ENCODE measurements around the gene DENND1C.

The DENND1C gene

DNA sequence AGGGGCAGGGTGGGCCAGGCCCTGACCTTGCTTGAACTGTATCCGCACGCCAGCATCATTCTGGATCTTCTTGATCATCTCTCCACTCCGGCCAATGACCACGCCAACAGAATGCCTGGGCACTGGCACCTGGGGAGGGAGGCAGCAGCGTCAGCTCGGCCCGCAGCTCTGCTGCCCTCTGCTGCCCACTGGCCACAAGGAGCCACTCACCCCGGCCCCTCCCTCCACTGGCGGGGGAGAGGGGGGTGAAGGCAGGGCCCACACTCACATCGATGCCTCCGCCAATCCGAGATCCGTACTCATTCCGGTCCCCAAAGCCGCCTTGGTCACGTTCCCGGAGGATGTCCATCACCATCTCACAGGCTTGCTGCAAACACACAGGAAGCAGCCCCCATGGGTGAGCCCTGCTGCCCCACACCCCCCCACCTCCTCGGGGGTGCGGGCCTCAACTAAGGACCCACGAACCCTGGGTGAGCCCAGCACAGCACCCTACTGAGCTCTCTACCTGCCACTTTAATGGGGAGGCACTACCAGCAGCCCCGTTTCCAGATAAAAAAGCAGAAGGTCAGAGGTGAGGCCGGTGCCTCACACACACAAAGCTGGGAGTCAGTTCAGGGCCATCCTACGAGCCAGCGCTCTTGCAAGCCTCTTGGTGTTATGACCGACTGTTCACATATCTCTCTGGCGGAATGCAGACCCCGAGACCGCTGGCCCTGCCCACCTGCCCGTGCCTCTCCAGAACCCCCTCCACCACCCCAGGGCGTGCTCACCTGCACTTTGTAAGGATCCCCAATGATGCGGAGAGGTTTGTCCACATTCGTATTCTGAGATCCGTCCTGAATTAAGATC lies 63.6 kb downstream of the DENND1C start:
- TF ChIP-seq, protein P1, sequence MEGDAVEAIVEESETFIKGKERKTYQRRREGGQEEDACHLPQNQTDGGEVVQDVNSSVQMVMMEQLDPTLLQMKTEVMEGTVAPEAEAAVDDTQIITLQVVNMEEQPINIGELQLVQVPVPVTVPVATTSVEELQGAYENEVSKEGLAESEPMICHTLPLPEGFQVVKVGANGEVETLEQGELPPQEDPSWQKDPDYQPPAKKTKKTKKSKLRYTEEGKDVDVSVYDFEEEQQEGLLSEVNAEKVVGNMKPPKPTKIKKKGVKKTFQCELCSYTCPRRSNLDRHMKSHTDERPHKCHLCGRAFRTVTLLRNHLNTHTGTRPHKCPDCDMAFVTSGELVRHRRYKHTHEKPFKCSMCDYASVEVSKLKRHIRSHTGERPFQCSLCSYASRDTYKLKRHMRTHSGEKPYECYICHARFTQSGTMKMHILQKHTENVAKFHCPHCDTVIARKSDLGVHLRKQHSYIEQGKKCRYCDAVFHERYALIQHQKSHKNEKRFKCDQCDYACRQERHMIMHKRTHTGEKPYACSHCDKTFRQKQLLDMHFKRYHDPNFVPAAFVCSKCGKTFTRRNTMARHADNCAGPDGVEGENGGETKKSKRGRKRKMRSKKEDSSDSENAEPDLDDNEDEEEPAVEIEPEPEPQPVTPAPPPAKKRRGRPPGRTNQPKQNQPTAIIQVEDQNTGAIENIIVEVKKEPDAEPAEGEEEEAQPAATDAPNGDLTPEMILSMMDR (IDR thresholded peaks at IDR 0.05; ENCODE audit: low read depth, low read length, missing control alignments) = peak; percentile 52
- no peak for DNase-seq (ENCODE audit: low read depth)
- in situ Hi-C loops (cut with HindIII; ENCODE audit: low sequenced_read_pairs) = no loop called here
- no peak overlapping the region for H3K4me3 ChIP-seq (ENCODE audit: low read depth, low read length)

Measured in astrocyte of the cerebellum (primary cell).